Suprapubic skin (tissue), 4 donors: ENCODE results near the gene LYPD1.

Experiments used
- CTCF ChIP-seq, 2 donors: fragments of 200-600 bp in 1 of 2; fragments of 450-650 bp in 1 of 2; sonication (generic) in 1 of 2; IDR thresholded peaks; one replicate each; pipeline ENCODE4 v1.5.1; 2016 to 2019; ENCODE audit warnings: antibody characterized with exemption in 2 of 2, mild to moderate bottlenecking in 1 of 2, moderate library complexity in 1 of 2
- EP300 ChIP-seq: sonication (generic); formaldehyde crosslinking; IDR thresholded peaks from one replicate; pipeline ENCODE4 v1.6.1; 2017; ENCODE audit warnings: antibody characterized with exemption
- POLR2A ChIP-seq, 2 donors: fragments of 450-650 bp; IDR thresholded peaks; one replicate each; pipeline ENCODE4 v1.6.1; 2017; ENCODE audit warnings: antibody characterized with exemption in 2 of 2, mild to moderate bottlenecking in 2 of 2, moderate library complexity in 2 of 2
- POLR2AphosphoS5 ChIP-seq, 3 donors: sonication (generic); formaldehyde crosslinking; IDR thresholded peaks; one replicate each; pipeline ENCODE4 v1.6.1; 2017; ENCODE audit warnings: antibody characterized with exemption in 3 of 3

DNA sequence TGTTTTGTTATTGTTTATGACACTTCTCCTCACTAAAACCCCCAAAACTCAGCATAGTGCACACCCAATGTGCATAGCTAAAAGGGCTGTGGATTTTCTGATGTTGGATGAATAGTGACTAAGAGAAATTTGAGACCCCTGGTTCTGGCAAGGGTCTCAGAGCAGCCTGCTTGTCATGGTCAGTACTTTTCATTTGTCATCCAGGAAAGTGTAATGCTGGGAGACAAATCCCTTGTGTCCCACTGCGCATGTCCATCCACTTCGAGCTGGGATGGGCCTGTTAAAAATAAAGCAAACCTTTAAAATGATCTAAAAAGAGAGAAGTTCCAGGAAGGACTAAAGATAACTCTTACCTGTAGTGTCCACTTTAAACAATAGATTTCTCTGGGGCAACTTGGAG, 46.9 kb upstream of the LYPD1 start:
- TF ChIP-seq POLR2AphosphoS5 (IDR thresholded peaks at IDR 0.05) (no peak), CTCF (IDR thresholded peaks at IDR 0.05) (no peak), POLR2A (IDR thresholded peaks at IDR 0.05) (no peak), EP300 (no peak)
